Mammary epithelial cell (primary cell): ENCODE data around the gene POLL.

ENCODE experiments used
- EZH2 ChIP-seq: IDR thresholded peaks from 2 replicates; pipeline ENCODE4 v1.6.1; 2012; ENCODE audit warnings: low read length, inconsistent platforms, borderline replicate concordance
- TF ChIP-seq, protein P1 (sequence below), 2 donors: IDR thresholded peaks in 1 of 2; conservative IDR thresholded peaks in 1 of 2; 2 replicates each; pipeline ENCODE4 v1.5.1; 2011 to 2012; ENCODE audit warnings: inconsistent platforms in 2 of 2, low read length in 2 of 2, mild to moderate bottlenecking in 2 of 2, control low read depth in 1 of 2, low read depth in 1 of 2; ENCODE audit not compliant: insufficient read depth in 1 of 2; ENCODE audit errors: extremely low read depth in 1 of 2

DNA sequence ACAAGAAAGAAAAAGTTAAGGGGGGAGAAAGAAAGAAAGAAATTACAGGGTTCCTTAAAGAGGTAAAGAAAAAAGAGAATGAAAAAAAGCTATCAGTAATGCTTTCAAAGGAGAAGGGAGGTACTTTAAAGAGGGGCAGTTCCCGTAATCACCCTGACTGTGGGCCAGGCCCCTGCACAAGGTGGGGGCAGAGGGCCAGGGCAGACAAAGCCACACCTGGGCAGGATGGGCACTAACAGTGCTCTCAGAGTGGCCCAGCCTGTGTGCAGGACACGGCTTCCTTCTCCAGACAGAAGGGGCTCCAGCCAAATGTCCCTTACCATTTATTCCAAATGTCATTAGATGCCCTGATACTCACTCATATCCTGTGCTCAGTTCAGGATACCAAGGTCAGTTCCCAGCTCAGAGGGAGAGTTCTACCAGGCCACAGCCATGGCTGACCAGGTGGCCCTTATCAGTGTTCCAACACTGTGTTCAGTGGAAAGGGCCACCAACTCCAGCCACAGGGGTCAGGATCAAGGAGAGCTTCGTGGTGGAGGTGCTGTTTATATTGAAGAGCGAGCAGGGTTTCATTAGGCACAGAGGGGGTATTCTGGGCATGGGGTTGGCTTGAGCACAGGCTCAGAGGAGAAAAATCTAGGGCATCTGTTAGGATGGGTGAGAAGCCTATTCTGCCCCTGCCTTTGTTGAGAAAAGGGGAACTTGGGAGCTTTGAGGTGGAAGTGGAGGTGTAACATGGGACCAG is 29.9 kb upstream of the POLL start:
- TF ChIP-seq, protein P1, sequence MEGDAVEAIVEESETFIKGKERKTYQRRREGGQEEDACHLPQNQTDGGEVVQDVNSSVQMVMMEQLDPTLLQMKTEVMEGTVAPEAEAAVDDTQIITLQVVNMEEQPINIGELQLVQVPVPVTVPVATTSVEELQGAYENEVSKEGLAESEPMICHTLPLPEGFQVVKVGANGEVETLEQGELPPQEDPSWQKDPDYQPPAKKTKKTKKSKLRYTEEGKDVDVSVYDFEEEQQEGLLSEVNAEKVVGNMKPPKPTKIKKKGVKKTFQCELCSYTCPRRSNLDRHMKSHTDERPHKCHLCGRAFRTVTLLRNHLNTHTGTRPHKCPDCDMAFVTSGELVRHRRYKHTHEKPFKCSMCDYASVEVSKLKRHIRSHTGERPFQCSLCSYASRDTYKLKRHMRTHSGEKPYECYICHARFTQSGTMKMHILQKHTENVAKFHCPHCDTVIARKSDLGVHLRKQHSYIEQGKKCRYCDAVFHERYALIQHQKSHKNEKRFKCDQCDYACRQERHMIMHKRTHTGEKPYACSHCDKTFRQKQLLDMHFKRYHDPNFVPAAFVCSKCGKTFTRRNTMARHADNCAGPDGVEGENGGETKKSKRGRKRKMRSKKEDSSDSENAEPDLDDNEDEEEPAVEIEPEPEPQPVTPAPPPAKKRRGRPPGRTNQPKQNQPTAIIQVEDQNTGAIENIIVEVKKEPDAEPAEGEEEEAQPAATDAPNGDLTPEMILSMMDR (conservative IDR thresholded peaks at IDR 0.05 in 1 of 2, IDR thresholded peaks at IDR 0.05 in 1 of 2; ENCODE audit: extremely low read depth in 1 of 2, insufficient read depth in 1 of 2, low read depth in 1 of 2, low read length in 2 of 2): no peak
- TF ChIP-seq EZH2: no peak
